AG09309 (cell line): Measurements from ENCODE around the gene NR5A2.

Source experiments
- DNase-seq: peaks from one replicate; pipeline ENCODE4 v3.0.0-alpha.2; 2010; ENCODE audit warnings: low read depth
- H3K4me3 ChIP-seq: 2 replicates; pipeline ENCODE4 v1.5.1; 2011; ENCODE audit warnings: mild to moderate bottlenecking, low read depth, low read length, moderate library complexity; ENCODE audit not compliant: control insufficient read depth
- CTCF ChIP-seq: IDR thresholded peaks from 2 replicates; pipeline ENCODE4 v1.5.1; 2011; ENCODE audit warnings: mild to moderate bottlenecking, low read depth, low read length, inconsistent platforms; ENCODE audit not compliant: insufficient read depth, control insufficient read depth; ENCODE audit errors: missing control alignments

Gene NR5A2

GRCh38 chr1:200035397-200035955 is 8.0 kb downstream of the NR5A2 start:
- TF ChIP-seq CTCF = no peak

GRCh38 chr1:200035956-200036618 is 8.6 kb downstream of the NR5A2 start:
- no peak for TF ChIP-seq CTCF
- H3K4me3 ChIP-seq = no peak overlapping the region
- DNase-seq = no peak

More at GRCh38 chr1:200035397-200035955, 8.0 kb downstream of the NR5A2 start:
- no peak for DNase-seq
- peak overlapping the region; percentile 18 for H3K4me3 ChIP-seq

- DNase-seq = no peak
- TF ChIP-seq CTCF = no peak
- no peak overlapping the region for H3K4me3 ChIP-seq
These were observed 9.2 kb downstream of the NR5A2 start for GRCh38 chr1:200036619-200037270.

GRCh38 chr1:200037501-200037900 is 10.0 kb downstream of the NR5A2 start:
- no peak for DNase-seq
- H3K4me3 ChIP-seq = no peak overlapping the region
- no peak for TF ChIP-seq CTCF

GRCh38 chr1:200037904-200038303 is 10.4 kb downstream of the NR5A2 start:
- DNase-seq = no peak
- no peak for TF ChIP-seq CTCF
- no peak overlapping the region for H3K4me3 ChIP-seq

- TF ChIP-seq CTCF = no peak
- no peak for DNase-seq
- H3K4me3 ChIP-seq = peak overlapping the region; percentile 64
These were observed 10.9 kb downstream of the NR5A2 start for GRCh38 chr1:200038325-200038980.
